K562 (cell line): Measurements from ENCODE around the gene SERPINH1. TPM values are rescaled to one million over a fixed set of nuclear protein-coding genes. Genes with fewer than 3 reads are reported as not detected.

Experiments
- CTCF ChIP-seq, 3 experiments: IDR thresholded peaks in 2 of 3; conservative IDR thresholded peaks in 1 of 3; 2 replicates each; pipeline ENCODE4 v1.5.1; 2011 to 2012; ENCODE audit warnings: low read length in 3 of 3, mild to moderate bottlenecking in 3 of 3, control low read depth in 2 of 3, improper control_type of control experiment in 1 of 3, inconsistent platforms in 1 of 3, low read depth in 1 of 3, mixed read lengths in 1 of 3, moderate library complexity in 1 of 3; ENCODE audit not compliant: insufficient read depth in 2 of 3
- ETS1 ChIP-seq: conservative IDR thresholded peaks from 2 replicates; pipeline ENCODE4 v1.6.1; 2011; ENCODE audit warnings: low read depth, mild to moderate bottlenecking, low read length; ENCODE audit not compliant: control insufficient read depth
- HDGF ChIP-seq: fragments of 450-650 bp; IDR thresholded peaks from 2 replicates; pipeline ENCODE4 v1.6.1; 2016
- HMGN3 ChIP-seq: IDR thresholded peaks from 2 replicates; pipeline ENCODE4 v1.6.1; 2011; ENCODE audit warnings: borderline replicate concordance, low read depth, mild to moderate bottlenecking, mixed read lengths, low read length; ENCODE audit not compliant: insufficient read length; ENCODE audit errors: extremely low read depth
- NFE2L1 ChIP-seq: fragments of 450-650 bp; IDR thresholded peaks from 2 replicates; pipeline ENCODE4 v1.6.1; 2016; ENCODE audit warnings: missing genetic modification characterization, low read depth, mild to moderate bottlenecking, missing compliant biosample characterization, moderate library complexity, borderline replicate concordance
- ZBTB2 ChIP-seq: fragments of 450-650 bp; IDR thresholded peaks from 2 replicates; pipeline ENCODE4 v1.6.1; 2016; ENCODE audit warnings: antibody characterized with exemption
- polyA plus RNA-seq, 8 experiments: library from polyadenylated mRNA; depleted of rRNA in 4 of 8; stranded (reverse) in 5 of 8; unstranded in 3 of 8; fragments of >200 nt; fragmentation: Nextera tagmentation in 2 of 8; fragmentation: Illumina TruSeq in 1 of 8; extraction: Ambion mirVana in 2 of 8; extraction: Trizol in 1 of 8; gene quantifications; 2 replicates each; pipeline versions ENCODE4 v1.2.1 to v1.2.3, GENCODE V29; 2011 to 2014; ENCODE audit warnings: inconsistent platforms in 1 of 8, missing spikeins in 1 of 8
- total RNA-seq, 7 experiments: library from RNA; depleted of rRNA in 6 of 7; stranded (reverse); fragments of >200 nt in 6 of 7; fragmentation: Illumina TruSeq in 2 of 7; extraction: Trizol in 2 of 7; gene quantifications; 2 replicates each; pipeline versions ENCODE4 v1.2.1 to v1.2.3, GENCODE V29; 2011 to 2021; ENCODE audit warnings: low replicate concordance in 1 of 7
- TF ChIP-seq, protein P1 (sequence below), 2 experiments: IDR thresholded peaks; 2 replicates each; pipeline ENCODE4 v1.6.1; 2011; ENCODE audit warnings: borderline replicate concordance in 1 of 2, control low read depth in 1 of 2, low read depth in 1 of 2, low read length in 1 of 2, mild to moderate bottlenecking in 1 of 2, mixed read lengths in 1 of 2, moderate library complexity in 1 of 2; ENCODE audit not compliant: insufficient read depth in 1 of 2, insufficient read length in 1 of 2, poor library complexity in 1 of 2, severe bottlenecking in 1 of 2; ENCODE audit errors: extremely low read depth in 1 of 2
- TF ChIP-seq, protein P2 (sequence below): fragments of 450-650 bp; IDR thresholded peaks from 2 replicates; pipeline ENCODE4 v1.6.1; 2016; ENCODE audit warnings: mild to moderate bottlenecking, moderate library complexity

Gene SERPINH1
- total and polyA plus RNA-seq, 9 of the 15 experiments (the other 6 are each of a cell fraction or from before 2014, with no cell fraction given) = 2.8 to 106 (median 67.9) TPM

DNA sequence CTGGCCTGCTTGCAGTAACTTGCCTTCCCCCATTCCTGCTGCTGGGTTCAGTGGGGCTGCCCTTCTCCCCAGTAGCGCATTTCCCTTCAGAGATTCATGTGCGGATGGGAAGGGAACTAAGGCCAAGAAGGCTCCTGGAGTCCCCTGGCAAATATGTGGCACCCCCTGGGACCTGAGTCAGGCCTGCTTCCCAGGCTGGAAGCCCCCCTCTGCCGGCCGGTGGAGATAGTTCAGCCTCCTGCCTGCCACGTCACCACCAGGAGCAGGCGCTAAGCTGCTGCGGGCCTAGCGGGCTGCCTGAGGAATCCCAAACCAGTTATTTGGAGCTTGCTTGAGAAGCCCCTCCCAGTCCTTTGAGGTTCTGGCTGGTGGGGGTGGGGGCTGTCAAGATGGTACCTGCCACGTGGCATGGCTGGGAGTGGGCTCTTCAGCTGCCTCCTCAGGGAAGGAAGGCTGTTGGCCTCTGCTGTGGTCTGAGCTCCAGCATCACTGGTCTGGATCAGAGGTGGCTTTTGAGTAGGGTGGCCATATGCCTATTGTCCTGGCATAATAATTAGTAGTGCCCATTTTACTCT lies 2.0 kb downstream of the SERPINH1 start (continued):
- TF ChIP-seq HMGN3 = peak; percentile 32
- TF ChIP-seq, protein P1, sequence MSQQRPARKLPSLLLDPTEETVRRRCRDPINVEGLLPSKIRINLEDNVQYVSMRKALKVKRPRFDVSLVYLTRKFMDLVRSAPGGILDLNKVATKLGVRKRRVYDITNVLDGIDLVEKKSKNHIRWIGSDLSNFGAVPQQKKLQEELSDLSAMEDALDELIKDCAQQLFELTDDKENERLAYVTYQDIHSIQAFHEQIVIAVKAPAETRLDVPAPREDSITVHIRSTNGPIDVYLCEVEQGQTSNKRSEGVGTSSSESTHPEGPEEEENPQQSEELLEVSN (IDR thresholded peaks at IDR 0.05; ENCODE audit: borderline replicate concordance in 1 of 2, extremely low read depth in 1 of 2, insufficient read depth in 1 of 2, insufficient read length in 1 of 2, low read depth in 1 of 2, low read length in 1 of 2, poor library complexity in 1 of 2, severe bottlenecking in 1 of 2) = peak in 1 of 2 experiments; percentile 63
- TF ChIP-seq, protein P2, sequence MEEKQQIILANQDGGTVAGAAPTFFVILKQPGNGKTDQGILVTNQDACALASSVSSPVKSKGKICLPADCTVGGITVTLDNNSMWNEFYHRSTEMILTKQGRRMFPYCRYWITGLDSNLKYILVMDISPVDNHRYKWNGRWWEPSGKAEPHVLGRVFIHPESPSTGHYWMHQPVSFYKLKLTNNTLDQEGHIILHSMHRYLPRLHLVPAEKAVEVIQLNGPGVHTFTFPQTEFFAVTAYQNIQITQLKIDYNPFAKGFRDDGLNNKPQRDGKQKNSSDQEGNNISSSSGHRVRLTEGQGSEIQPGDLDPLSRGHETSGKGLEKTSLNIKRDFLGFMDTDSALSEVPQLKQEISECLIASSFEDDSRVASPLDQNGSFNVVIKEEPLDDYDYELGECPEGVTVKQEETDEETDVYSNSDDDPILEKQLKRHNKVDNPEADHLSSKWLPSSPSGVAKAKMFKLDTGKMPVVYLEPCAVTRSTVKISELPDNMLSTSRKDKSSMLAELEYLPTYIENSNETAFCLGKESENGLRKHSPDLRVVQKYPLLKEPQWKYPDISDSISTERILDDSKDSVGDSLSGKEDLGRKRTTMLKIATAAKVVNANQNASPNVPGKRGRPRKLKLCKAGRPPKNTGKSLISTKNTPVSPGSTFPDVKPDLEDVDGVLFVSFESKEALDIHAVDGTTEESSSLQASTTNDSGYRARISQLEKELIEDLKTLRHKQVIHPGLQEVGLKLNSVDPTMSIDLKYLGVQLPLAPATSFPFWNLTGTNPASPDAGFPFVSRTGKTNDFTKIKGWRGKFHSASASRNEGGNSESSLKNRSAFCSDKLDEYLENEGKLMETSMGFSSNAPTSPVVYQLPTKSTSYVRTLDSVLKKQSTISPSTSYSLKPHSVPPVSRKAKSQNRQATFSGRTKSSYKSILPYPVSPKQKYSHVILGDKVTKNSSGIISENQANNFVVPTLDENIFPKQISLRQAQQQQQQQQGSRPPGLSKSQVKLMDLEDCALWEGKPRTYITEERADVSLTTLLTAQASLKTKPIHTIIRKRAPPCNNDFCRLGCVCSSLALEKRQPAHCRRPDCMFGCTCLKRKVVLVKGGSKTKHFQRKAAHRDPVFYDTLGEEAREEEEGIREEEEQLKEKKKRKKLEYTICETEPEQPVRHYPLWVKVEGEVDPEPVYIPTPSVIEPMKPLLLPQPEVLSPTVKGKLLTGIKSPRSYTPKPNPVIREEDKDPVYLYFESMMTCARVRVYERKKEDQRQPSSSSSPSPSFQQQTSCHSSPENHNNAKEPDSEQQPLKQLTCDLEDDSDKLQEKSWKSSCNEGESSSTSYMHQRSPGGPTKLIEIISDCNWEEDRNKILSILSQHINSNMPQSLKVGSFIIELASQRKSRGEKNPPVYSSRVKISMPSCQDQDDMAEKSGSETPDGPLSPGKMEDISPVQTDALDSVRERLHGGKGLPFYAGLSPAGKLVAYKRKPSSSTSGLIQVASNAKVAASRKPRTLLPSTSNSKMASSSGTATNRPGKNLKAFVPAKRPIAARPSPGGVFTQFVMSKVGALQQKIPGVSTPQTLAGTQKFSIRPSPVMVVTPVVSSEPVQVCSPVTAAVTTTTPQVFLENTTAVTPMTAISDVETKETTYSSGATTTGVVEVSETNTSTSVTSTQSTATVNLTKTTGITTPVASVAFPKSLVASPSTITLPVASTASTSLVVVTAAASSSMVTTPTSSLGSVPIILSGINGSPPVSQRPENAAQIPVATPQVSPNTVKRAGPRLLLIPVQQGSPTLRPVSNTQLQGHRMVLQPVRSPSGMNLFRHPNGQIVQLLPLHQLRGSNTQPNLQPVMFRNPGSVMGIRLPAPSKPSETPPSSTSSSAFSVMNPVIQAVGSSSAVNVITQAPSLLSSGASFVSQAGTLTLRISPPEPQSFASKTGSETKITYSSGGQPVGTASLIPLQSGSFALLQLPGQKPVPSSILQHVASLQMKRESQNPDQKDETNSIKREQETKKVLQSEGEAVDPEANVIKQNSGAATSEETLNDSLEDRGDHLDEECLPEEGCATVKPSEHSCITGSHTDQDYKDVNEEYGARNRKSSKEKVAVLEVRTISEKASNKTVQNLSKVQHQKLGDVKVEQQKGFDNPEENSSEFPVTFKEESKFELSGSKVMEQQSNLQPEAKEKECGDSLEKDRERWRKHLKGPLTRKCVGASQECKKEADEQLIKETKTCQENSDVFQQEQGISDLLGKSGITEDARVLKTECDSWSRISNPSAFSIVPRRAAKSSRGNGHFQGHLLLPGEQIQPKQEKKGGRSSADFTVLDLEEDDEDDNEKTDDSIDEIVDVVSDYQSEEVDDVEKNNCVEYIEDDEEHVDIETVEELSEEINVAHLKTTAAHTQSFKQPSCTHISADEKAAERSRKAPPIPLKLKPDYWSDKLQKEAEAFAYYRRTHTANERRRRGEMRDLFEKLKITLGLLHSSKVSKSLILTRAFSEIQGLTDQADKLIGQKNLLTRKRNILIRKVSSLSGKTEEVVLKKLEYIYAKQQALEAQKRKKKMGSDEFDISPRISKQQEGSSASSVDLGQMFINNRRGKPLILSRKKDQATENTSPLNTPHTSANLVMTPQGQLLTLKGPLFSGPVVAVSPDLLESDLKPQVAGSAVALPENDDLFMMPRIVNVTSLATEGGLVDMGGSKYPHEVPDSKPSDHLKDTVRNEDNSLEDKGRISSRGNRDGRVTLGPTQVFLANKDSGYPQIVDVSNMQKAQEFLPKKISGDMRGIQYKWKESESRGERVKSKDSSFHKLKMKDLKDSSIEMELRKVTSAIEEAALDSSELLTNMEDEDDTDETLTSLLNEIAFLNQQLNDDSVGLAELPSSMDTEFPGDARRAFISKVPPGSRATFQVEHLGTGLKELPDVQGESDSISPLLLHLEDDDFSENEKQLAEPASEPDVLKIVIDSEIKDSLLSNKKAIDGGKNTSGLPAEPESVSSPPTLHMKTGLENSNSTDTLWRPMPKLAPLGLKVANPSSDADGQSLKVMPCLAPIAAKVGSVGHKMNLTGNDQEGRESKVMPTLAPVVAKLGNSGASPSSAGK = peak; percentile 48
- peak; percentile 26; the same call in 1 of the 2 replicates for TF ChIP-seq ZBTB2
- TF ChIP-seq ETS1 = 0 out of 2 replicates have a peak, but pooled peaks have one; percentile 28
- TF ChIP-seq NFE2L1 (tag) = no peak
- TF ChIP-seq CTCF (IDR thresholded peaks at IDR 0.05 in 2 of 3, conservative IDR thresholded peaks at IDR 0.05 in 1 of 3; ENCODE audit: insufficient read depth in 2 of 3, low read depth in 1 of 3, low read length in 3 of 3) = peak; percentile 75 to 98 (median 84)
- no peak for TF ChIP-seq HDGF
